HG03378 (cell line): Measurements from ENCODE around the gene PDPN.
"Not testable (repeated sequence)": the region's sequence is repeated elsewhere in the genome, so short reads cannot be mapped to it uniquely, and the experiment has no call there.

Source experiments
- ATAC-seq: cut with Tn5 transposase; IDR thresholded peaks from one replicate; pipeline ENCODE4 v1.9.1; 2021; ENCODE audit warnings: mild to moderate bottlenecking, moderate library complexity; ENCODE audit not compliant: unreplicated experiment

The PDPN gene

DNA sequence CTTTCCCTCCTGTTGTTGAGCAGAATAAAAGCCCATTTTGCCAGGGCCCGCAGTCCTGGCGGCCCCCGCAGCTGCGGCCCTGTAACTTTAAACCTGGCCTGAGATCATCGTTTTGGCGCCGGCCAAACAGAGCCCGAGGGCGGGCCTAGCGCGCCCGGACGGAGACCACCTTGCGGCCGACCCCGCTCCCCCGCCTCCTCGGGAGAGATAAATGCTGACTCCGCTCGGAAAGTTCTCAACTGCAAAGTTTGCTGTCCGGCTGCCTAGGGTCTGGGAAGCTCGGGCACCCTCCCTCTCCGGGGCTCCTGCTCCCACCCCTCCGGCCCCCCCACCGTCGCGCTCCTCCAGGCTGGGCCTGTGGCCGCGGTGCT, at the start of gene PDPN:
PDPN (plus strand) TSS at position 238 of the 371 bp plus-strand sequence. CDS start 202 bp downstream, outside the sequence.
- ATAC-seq, result no peak

DNA sequence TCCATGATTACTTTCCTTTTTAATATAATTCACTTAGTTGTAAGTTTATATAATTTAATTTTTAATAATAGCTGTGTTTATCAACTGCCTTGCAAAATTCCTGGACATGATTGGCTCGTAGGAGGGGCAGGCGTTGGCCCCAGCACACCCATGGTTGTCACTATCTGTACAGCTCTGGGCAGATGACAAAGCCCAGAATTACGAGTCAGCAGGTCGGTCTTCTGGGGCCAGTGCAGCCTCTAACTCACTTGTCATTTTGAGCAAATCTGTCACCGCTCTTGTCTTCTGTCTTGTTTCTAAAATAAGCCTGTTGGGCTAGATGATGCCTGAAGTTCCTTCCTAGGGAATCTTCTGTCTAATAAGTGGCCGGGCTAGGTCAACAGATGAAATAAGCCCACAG, 48.4 kb upstream of the PDPN start:
- no peak for ATAC-seq

GRCh38 chr1:13536571-13536970, 47.1 kb upstream of the PDPN start:
- no peak for ATAC-seq

- no peak for ATAC-seq
Measured at GRCh38 chr1:13538832-13539231, 44.8 kb upstream of the PDPN start.

DNA sequence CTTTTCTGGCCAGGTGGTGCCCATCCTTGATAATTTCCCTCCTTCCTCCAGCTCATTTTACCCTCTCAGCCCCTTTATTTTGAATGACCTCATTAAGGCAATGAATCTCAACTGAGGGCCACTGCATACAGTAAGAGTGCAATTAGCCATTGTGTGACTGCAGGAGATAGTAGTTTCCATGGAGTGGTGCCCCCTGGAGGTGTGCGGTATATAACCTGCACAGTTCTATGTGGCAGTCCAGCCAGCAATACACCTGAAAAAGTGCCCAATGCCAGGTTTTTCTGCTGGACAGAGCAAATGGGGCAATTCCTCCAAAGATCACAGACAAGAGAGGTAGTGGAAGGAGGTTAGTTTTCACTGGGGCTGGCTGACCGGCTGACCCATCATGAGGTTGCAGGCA, 43.9 kb upstream of the PDPN start:
- ATAC-seq, result no peak

DNA sequence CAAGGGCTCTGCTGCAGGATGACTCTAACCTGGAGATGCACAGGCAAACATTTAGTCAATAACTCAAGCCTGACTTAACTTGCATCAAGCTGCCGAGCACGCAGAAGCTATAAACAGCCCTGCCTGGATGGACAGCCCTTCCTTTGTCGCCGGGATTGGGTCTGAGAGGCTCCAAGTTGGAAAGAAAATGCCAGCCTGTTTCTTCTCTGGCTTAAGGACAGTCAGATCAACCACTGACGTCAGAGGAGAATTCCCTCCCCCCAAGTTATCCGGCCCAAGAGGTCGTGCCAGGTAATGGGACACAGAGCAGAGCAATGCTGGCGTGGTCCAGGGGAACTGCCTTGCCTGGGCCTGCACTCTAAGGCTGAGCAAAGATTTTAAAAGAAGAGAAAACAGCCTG, 42.8 kb upstream of the PDPN start:
- ATAC-seq, result no peak

GRCh38 chr1:13541435-13542215, 42.0 kb upstream of the PDPN start:
- ATAC-seq, result no peak

DNA sequence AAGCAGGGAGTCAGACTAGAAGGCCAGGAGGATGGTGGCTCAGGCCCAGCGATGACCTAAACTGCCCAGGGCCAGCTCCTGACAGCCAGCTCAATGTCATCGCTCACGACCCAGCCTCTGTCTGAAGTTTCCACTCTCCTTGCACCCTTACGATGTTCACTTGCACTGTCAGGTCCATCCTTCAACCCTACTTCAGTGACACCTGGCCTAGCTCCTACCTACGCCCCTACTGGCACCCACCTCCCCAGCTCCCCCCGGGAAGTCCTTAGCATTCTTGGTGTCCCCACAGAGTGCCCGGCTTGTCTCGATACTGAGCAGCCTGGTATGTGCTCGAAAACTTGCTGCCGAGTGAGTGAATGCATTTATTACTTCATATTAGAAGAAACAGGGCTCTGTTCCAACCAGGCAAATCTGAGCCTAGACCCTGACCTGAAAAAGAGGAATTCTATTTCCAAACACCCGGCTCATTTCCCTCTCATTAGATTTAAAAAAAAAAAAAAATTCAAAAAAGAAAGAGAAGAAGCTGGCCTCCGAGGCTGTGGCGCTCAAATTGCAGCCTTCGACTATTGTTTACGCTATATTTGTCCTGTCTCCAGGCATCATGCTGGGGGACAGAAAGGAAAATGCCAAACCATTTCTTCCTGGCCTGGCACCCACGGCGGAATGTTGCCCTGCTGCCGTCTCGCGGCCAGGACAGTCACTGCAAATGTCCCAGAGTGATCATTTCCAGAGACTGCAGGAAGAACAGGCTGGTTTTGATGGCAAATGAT, 40.0 kb upstream of the PDPN start:
- no peak for ATAC-seq

DNA sequence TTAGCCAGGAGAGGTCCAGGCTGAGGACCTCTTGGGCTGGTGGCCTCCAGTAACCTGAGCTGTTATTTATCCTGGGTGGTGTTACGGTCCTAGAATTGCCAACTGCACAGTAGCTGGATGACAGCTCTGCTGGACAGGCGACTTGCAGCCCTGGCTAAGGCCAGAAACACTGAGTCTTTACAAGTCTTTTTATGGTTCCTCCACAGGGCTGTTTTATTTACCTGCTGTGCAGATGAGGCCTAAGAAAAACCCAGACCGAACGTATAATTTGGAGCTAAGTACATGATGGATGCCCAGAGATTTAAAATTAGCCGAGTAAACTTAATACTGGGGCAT, 39.4 kb upstream of the PDPN start:
- ATAC-seq, result no peak

DNA sequence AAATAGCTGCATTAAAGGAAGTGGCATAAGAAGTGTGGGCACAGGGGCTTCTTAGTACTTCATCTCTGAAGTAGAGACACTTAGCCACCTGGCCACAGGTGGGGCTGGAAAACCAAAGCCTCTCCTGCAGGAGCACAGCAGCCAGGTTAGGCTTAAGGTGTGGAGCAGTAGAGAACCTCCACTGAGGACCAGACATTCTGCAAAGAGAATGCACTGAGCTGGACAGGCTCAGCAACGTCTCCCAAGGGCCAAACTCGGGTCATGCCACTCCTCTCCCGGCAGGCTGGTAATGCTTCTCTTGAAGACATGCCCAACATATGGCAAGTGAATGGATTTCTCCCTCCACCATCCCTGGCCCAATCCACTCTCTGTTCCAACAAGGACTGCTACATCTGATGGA, 36.8 kb upstream of the PDPN start:
- ATAC-seq, result no peak

- ATAC-seq, result no peak
Measured at GRCh38 chr1:13548281-13548680, 35.4 kb upstream of the PDPN start.

- no peak for ATAC-seq
Measured at GRCh38 chr1:13549021-13549420, 34.6 kb upstream of the PDPN start.

- no peak for ATAC-seq
Measured at GRCh38 chr1:13549521-13549920, 34.1 kb upstream of the PDPN start.

DNA sequence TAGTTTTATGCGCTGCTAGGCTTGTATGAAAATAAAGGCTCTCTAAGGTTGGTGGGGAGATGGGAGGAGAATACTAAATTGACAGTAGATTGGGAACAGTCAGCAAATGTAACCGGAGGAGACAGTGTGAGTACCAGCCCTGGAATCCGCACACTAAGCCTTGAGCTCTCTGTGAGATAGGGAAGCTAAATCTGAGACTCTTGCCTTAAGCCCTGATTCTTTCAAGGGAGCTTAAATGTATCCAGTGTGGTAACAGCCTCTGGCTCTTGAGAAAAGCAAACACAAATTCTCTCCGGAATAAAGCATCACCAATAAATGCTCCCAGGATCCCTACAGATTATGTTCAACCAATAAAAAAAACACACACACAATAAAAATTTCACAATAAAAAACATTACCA, 33.0 kb upstream of the PDPN start:
- no peak for ATAC-seq

DNA sequence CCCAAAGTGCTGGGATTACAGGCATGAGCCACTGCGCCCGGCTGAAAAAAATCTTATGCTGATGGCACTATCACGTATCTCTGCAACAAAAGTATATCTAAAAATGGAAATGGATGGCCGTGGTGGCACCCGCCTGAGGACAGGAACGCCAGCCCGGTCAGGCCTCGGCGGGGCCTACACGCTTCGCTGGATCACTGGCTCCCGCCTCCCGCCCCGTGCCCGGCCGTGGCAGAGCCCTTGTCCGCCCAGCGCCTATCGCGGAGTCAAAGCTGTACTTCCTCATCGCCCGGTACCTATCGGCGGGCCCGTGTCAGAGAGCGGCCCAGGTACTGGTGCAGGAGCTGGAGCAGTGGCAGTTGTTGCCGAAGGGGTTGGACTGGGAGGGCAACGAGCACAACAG, 28.8 kb upstream of the PDPN start:
- no peak for ATAC-seq

- no peak for ATAC-seq
Measured at GRCh38 chr1:13556224-13556764, 27.3 kb upstream of the PDPN start.

- ATAC-seq, result no peak
Measured at GRCh38 chr1:13560541-13560940, 23.1 kb upstream of the PDPN start.

GRCh38 chr1:13562981-13563380, 20.7 kb upstream of the PDPN start:
- ATAC-seq, result not testable (repeated sequence)

DNA sequence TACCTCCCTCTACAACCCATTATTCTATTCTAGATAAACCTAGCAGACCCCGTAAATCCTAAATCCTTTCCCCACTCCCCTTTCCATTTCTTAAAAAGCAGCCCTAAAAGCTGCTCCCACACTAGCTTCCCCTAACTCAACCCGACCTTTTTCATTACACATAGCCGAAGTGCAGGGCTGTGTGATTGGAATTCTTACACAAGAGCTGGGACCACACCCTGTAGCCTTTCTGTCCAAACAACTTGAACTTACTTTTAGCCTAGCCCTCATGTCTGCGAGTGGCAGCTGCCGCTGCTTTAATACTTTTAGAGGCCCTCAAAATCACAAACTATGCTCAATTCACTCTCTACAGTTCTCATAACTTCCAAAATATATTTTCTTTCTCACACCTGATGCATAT, 19.6 kb upstream of the PDPN start:
- no peak for ATAC-seq

DNA sequence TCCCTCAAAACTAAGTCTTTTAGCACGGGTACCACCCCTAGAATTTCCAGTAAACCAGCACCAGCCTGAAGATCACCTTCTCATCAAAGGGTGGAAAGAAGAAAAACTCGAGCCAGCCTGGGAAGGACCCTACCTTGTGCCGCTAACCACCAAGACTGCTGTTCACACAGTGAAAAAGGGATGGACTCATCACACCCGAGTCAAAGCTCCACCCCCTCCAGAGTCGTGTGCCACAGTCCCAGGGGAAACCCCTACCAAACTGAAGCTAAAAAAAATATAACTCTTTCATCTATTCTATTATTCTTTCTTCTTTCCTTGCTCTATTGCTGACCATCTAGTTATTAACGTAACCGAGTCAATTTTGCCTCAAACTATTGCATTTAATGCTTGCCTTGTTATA, 13.2 kb upstream of the PDPN start:
- ATAC-seq, result not testable (repeated sequence)

DNA sequence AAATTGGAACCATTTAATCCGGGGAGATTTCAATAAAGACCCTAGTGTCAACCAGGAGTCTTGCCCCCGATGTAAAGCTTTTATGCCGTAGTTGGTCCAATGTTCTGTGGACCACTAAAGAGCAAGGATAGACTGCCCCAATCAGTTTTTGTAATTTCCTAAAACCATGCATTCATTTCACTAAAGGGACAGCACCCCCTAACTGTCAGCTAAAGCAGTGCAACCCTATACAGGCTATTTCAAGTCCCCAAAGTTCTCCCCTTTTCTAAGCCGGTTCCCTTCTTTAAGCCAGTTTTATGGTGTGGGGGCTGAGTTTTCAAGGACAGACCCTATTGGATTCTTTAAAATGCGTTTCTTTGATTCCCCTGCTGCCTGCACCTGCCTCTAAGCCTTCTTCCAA, 12.7 kb upstream of the PDPN start:
- ATAC-seq, result no peak

DNA sequence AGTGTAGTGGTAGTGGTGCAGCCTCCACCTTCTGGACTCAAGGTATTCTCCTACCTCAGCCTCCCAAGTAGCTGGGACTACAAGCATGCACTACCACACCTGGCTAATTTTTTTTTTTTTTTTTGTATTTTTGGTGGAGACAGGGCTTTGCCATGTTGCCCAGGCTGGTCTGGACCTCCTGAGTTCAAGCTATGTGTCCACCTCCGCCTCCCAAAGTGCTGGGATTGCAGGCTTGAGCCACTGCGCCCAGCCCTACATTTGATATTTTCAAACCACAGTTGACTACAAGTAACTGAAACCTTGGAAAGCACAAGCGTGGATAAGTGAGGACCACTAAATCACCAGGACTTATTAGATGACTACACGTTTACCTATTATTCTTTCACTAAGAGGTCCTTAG, 10.0 kb upstream of the PDPN start:
- no peak for ATAC-seq
